NT2/D1 (cell line): ENCODE results near the gene VAV3.

ENCODE experiments used
- SUZ12 ChIP-seq: IDR thresholded peaks from 2 replicates; pipeline ENCODE4 v1.6.1; 2011; ENCODE audit not compliant: insufficient read length, insufficient read depth; ENCODE audit errors: extremely low read depth
- YY1 ChIP-seq: IDR thresholded peaks from 2 replicates; pipeline ENCODE4 v1.6.1; 2011; ENCODE audit not compliant: insufficient read length, insufficient read depth
- ZNF274 ChIP-seq: IDR thresholded peaks from 2 replicates; pipeline ENCODE4 v1.6.1; 2011; ENCODE audit warnings: mild to moderate bottlenecking, low read depth, low read length

- TF ChIP-seq YY1 (no peak), ZNF274 (no peak), SUZ12 (no peak)
These were observed 2.0 kb downstream of the VAV3 start for GRCh38 chr1:107963008-107963407.
